ENCODE data around the gene HOXB3.

GRCh38 chr17:48541577-48542113 lies 48.4 kb downstream of the HOXB3 start:
- TF ChIP-seq EZH2 (IDR thresholded peaks at IDR 0.05; ENCODE audit: low read length) (no peak), CTCF (optimal IDR thresholded peaks at IDR 0.05 in 1 of 3, IDR thresholded peaks at IDR 0.05 in 1 of 3, conservative IDR thresholded peaks at IDR 0.05 in 1 of 3; ENCODE audit: extremely low read depth in 1 of 3, insufficient read depth in 2 of 3, low read length in 3 of 3) (no peak)
